Activated CD4-positive, alpha-beta T cell treated with anti-CD3 and anti-CD28 coated beads, Interleukin-10, Interleukin-2, amounts not matched to agents 100 ng/mL and 50 ng/mL, durations not matched to agents 16 hours and 8 hours (primary cell): ENCODE data around the gene CEACAM19.
"Not testable (repeated sequence)": the region's sequence is repeated elsewhere in the genome, so short reads cannot be mapped to it uniquely, and the experiment has no call there.

Experiments used
- DNase-seq: peaks from one replicate; pipeline ENCODE4 v3.0.0-alpha.2; 2020

CEACAM19 gene

DNA sequence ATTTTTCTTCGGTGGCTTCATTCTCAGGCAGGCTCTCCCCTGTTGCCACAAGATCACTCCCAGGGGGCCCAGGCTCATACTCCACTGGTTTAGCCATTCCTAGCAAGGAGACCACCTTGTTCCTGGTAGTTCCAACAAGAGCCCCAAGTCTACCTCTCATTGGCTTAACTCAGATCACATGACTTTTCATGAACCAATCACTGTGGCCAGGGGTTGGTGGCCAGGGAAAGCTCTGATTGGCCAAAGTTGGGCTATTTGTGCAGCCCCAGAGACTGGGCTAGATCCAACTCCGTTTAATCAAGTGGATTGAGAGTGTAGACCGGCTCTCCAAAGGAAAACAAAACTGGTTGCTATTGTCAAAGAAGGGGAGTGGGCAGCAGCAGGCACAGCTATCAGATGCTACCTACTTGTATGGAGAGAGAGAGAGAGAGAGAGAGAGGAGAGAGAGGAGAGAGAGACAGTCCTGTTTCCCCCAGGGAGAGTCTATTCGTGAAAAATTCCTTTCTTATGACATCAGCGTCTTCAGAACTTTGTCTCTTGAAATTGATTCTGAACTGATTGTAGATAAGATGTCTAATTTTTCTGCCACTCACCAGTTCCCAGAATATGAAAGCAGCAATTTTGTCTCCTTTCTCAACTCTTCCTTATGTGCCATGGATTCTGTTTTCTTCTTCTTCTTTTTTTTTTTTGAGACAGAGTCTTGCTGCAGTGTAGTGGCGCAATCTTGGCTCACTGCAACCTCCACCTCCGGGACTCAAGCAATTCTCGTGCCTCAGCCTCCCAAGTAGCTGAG, 5.9 kb downstream of the CEACAM19 start:
- no peak for DNase-seq

DNA sequence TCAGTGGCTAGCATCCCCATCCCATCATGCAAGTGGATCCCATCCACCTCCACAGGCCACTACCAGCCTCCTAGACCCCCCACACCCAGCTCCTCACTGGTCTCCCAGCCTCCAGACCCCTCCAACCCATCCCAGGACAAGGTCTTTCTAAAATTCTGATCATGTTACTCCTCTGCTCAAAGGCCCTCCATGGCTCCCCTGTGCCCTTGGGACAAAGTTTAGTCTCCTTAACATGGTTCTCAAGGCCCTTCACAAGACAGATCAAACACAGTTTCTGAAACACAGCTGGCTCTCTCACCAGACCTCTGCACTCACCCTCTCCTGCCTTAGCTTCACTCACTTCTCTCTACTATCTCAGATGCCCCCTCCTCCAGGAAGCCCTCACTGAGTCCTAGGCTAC, 9.3 kb downstream of the CEACAM19 start:
- no peak for DNase-seq

DNA sequence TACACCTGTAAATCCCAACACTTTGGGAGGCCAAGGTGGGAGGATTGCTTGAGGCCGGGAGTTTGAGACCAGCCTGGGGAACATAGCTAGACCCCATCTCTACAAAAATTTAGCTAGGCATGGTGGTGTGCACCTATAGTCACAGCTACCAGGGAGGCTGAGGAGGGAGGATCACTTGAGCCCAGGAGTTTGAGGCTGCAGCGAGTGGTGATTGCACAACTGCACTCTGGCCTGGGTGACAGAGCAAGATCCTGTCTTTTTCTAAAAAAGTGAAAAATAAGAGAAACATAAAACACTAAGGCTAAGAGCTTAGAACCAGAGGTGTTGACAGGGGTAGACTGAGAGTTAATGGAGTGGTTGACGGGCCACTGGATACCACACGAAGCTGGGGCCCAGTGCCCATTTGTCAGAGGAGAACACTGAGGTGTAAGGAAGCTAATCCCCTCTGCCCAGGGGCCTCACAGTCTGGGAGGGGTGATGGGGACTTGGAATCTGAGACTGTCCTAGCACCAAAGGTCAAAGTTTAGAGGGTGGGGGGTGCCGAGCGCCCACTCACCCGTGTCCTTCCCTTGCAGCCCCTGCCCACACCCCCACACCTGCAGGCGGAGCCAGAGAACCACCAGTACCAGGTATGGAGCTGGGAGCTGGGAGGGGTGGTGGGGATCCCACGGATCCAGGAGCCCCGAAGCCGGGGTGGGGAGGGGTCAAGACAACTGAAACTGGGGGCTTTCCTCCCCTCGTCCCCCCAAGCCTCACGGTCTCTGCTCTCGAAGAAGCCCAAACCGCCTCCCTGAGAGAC, 10.9 kb downstream of the CEACAM19 start:
- DNase-seq = no peak

DNA sequence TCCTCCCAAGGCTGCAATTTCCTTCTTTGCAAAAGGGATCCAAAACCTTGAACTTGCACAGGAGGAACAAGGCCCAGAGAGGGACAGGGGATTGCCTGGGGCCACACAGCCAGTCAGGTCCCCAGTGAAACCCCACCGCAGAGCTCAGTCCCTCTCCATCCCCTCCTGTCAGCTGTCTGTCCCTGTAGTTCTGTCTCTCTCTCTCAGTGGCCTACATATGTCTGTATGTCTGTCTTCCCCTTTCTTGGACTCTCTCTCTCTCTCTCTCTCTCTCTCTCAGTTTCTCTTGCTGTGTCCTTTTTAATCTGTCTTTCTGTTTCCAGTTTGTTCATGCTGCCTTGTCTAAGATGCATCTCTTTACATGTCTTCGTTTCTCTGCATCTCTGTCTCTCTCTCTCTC, 11.5 kb downstream of the CEACAM19 start:
- DNase-seq = no peak

DNA sequence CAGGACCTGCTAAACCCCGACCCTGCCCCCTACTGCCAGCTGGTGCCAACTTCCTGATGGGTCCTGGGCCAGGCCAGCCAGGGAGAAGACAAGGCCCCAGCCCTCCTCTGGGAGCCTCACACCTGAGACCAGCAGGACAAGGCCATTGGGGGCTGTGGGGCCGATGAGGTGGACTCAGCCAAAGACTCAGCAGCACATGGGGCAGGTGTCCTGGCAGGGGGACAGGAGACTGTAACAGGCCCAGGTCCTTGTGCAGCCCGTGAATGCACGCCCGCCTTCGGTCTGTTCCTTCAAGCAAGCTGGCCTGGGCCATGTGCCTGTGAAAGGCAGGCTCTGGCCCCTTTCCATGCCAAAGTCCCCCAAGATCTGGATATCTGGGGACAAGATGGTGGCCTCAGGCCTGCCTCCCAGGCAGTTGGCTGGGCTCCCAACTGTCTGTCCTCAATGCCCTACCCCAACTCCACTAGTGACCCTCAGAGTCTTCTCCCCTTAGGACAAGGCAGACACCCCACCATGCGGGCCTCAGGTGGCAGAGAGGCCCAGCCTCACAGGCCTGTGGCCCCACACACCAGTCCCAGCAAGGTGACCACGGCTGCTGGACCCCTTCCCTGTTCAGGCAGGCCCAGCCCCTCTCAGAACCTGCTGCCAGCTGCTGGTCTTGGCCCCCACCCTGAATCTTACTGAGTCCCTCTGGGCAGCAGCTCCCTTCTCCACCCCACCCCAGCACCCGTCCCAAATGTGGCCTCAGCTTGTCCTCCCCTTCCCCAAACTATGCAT, 12.3 kb downstream of the CEACAM19 start:
- DNase-seq = no peak

DNA sequence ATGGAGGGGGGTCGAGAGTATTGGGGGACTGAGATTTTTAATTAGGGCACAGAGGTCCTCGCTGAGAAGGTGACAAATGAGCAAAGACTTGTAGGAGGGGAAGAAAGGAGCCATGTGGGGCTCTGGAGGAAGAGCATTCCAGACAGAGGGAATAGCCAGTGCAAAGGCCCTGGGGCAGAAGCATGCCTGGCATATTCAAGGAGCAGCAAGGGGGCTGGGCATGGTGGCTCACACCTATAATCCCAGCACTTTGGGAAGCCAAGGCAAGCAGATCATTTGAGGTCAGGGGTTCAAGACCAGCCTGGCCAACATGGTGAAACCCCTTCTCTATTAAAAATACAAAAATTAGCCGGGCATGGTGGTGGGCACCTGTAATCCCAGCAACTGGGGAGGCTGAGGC, 13.1 kb downstream of the CEACAM19 start:
- not testable (repeated sequence) for DNase-seq

DNA sequence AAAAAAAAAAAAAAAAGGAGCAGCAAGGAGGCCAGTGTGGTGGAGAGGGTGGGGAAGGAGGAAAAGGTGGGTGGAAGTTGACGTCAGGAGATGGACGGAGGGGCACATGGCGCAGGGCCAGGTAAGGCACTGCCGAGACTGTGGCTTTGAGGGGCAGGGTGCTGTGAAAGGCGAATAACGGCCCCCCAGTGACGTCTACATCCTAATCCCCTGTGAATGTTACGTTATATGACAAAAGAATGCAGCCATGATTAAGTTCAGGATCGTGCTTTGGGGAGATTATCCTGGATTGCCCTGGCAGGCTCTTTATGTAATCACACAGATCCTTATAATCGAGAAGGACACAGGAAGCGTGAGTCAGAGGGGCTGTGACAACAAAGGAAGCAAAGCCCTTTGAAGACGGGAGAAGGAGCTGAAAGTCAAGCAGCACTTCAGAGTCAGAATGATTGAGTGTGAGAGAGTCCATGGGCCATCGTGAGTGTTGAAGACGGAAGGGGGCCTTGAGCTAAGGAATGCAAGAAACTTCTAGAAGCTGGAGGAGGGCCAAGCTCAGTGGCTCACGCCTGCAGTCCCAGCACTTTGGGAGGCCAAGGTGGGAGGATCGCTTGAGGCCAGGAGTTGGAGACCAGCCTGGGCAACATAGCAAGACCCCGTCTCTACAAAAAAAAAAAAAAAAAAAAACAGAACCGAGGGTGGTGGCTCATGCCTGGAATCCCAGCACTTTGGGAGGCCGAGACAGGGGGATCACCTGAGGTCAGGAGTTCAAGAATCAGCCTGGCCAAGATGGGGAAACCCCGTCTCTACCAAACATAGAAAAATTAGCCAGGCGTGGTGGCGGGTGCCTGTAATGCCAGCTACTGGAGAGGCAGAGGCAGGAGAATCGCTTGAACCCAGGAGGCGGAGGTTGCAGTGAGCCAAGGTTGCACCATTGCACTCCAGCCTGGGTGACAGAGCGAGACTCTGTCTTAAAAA, 13.9 kb downstream of the CEACAM19 start:
- peak; percentile 23 for DNase-seq

DNA sequence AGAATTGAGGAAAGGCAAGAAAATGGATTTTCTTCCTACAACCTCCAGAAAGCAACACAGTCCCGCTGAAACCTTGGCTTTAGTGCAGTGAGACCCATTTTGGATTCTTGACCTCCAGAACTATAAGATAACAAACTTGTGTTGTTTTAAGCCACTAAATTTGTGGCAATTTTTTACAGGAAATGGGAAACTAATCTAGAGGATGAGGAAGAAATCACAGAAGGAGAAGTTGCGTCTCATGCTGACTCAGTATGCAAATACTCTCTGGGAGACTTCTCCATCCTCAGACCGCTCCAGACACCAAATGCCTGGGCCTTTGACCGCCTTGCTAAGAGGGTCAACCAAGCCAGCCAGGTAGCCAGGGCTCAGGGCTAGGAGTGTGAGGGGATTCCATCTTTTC, 14.6 kb downstream of the CEACAM19 start:
- DNase-seq = no peak

DNA sequence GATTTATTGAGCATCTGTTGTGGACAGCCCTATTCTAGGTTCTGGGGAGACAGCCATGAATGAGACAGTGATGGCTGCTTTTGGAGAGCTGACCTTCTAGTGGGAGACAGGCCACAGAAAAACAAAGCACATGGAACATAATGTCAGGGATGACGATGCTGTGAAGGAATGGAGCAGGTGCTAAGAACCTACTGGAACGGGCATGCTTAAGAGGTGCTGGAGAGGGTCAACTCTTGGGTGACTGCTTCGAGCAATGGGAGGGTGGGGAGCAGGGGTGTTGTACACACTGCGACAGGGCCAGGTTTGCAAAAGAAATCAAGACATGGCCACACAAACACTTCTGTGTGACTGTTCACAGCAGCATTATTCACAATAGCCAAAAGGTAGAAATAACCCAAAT, 15.6 kb downstream of the CEACAM19 start:
- no peak for DNase-seq

DNA sequence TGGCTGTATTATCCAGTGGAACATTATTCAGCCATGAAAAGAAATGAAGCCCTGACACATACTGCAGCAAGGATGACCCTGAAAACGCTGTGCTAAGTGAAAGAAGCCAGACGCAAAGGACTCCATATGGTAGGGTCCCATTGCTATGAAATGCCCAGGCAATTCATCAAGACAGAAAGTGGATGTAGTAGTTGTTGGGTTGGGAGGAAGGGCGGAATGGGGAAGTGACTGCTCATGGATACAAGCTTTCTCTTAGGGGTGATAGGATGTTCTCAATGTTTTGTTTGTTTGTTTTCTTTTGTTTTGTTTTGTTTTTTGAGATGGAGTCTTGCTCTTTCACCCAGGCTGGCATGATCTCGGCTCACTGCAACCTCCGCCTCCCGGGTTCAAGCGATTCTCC, 16.6 kb downstream of the CEACAM19 start:
- DNase-seq = no peak

DNA sequence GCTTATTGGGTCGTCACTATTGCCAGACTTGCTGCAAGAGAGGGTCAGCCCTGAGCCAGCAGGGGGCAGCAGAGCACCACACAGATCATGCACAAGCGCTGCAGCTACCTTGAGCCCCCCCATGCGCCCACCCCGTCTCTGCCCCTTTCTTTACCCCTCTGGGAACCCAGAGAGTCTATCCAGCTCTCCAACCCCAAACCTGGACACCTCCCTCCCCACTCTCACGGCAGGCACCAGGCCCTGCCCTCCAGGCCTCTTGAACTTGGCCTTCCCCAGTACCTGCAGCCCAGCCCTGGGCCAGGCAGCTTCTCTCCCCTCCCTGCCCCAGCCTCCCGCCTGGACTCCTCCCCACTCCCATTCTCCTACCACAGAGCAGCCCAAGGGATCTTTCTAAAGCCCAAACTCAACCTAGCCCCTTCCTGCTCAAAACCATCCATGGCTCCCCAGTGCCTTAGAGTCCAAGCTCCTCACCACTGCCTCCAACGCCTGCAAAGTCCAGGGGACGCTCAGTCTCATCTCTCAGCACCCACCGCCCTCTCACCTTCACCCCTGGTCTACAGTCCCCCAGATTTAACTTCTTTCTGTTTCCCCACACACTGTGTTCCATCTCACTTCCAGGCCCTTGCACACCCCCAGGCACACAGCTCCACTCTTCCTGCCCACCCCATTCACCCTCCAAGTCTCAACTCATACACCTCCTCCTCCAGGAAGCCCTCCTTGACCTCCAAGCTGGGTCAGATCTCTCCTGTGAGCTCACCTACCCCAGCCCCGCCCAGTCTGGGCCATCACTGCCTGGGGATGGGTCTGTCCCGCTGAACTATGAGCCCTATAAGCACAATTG, 18.2 kb downstream of the CEACAM19 start:
- DNase-seq = peak; percentile 79

DNA sequence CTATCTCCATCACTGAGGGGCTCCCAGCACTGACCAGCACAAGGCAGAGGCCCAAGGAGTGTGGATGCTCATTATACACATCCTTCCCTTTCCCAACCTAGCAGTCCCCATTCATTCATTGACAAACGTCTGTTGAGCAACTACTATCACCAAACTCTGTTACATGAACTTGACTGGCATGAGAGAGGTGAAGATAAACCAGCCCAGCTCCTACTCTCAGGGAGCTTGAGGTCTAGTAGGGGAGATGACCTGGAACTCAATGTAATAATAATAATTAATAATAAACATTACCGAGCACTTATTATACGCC, 18.8 kb downstream of the CEACAM19 start:
- no peak for DNase-seq

DNA sequence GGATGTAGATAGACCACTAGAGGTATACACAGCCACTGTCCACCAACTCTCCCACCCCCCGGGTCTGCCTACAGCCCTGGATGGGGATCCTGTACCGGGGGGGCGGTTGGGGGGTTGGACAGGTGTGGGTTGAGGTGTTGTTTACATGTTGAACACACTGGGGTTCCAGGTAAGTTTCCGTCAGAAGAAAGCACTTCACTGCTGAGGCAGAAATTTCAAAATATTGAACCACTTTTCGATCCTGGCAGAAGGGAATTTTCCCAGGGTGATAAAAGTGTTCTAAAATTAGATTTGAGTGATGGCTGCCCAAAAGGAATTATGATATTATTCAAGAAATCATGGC, 21.1 kb downstream of the CEACAM19 start:
- DNase-seq = no peak

DNA sequence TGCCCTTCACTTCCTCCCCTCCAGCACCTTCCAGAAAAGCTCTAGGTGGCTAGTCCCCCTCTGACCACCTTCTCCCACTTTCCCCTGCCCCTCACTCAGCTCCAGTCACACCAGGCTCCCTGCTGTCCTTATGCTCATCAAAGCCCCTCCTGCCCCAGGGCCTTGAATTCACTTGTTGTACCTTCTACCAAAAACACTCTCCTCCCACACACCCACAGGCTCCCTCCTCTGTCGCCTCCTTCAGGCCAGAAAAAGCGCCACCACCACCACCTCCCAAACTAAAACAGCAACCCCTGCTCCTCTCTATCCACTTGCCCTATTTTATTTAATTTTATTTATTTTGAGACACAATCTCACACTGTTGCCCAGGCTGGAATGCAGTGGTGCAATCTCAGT, 22.9 kb downstream of the CEACAM19 start:
- DNase-seq = peak; percentile 42

DNA sequence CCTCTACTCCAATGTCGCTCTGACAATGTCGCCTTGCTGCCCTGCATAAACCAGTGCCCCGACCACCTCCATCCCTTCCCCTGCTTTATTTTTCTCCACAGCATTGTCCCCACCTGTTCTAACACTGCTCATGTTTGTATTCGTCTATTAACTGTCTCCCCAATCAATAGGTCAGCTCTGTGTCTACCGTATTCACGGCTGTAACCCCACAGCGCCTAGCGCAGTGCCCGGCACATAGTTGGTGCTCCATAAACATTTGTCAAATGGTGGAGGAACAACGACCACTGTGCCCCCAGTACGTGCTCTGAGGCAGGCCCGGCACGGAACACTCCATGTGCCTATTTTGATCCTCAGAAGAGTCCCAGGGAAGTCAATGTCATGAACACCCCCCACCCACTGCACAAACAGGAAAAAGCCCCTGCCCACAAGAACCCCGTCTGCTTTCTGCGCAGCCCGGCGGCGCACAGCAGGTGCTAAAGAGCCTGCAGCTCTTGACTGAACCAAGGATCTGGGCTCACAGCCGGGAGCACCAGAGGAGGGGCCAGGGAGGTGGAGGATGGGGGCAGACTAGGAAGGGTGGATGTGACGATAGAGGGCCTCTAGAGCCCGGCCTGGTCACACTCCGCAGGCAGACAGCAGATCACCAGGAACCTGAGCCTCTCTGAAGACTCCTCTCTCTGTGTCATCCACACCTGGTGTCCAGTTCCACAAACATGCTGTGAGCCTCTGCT, 25.8 kb downstream of the CEACAM19 start:
- DNase-seq = no peak

DNA sequence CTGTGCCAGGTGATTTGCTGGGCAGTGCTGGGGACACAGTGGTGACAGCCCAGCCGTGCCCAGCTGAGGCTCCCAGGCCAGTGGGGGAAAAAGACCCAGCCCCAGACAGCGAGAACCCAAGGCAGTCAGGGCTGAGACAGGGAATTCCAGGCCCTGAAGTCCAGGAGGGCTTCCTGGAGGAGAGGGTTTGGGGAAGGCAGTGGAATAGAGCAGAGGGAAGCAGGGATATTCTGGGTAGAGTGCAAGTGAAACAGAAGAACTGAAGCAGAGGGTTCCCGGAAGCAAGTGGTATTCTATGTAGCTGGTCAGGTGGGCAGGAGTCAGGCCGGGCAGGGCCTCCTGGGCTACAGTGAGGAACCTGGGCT, 26.4 kb downstream of the CEACAM19 start:
- no peak for DNase-seq

DNA sequence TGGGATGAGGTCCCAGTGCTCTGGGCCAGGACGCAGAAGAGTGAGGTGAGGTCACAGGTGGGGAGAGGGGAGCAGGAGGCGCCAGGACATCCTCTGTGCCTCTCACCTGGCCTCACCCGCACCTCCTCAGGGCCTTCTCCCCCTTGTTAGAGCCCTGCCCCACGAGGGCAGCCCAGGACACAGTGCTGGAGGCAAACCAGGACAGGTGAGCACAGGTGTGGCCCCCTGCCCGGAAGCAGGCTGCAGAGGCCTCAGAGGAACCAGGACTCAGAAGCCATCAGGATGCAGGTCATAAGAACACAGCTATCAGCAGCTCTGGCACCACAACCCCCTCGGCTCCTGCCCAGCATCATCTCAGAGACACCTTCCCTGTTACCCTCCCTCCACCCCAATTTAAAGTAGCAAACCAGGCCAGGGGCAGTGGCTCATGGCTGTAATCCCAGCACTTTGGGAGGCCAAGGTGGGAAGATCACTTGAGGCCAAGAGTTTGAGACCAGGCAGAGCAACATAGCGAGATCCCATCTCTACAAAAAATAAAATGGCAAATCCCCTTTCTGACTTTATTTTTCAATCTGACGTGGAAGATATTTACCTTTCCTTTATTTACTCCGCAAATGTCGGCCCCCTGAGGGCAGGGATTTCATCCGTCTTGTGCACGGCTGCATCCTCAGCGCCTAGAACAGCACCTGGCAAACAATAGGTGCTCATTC, 27.4 kb downstream of the CEACAM19 start, which contains the start of gene CEACAM16:
CEACAM16 (plus strand) TSS at position 660 of the 710 bp plus-strand sequence. CDS start 2,306 bp downstream, outside the sequence.
- DNase-seq = no peak

DNA sequence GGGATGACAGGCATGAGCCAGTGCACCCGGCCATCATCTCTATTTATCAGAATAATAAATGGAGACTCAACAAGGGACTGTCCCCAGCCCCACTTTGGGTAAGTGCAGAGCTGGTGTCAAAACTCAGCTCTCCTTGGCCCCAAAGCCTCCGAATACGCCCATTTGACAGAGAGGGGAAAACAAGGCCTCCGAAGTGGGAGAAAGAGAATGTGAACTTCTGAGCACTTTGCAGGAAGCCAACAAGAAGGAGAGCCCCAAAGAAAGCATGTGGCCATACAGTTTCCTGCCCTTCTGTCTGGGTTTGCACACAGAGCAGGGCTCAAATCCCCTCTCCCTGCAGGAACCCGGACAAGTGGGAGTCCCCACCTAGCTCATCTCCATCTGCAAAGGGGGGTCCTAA, 29.3 kb downstream of the CEACAM19 start:
- no peak for DNase-seq

DNA sequence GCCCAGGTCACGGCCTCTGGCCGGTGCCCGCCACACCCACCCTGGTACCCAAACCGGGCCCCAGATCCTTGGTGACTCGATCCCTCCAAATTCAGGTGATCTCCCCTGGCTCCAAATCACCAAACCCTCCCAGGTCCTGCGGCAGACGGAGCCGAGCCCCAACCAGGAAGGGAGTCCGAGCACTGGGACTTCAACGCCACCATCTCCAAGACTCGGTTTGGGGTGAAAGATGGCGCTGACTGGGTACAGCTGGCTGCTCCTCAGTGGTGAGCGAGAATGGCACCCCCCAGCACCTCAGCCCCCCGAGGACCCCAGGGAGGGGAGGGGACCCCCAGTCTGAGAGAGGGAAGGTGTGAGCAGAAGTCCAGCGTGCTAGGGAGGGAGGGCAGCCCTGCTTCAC, 29.9 kb downstream of the CEACAM19 start:
- DNase-seq = no peak

DNA sequence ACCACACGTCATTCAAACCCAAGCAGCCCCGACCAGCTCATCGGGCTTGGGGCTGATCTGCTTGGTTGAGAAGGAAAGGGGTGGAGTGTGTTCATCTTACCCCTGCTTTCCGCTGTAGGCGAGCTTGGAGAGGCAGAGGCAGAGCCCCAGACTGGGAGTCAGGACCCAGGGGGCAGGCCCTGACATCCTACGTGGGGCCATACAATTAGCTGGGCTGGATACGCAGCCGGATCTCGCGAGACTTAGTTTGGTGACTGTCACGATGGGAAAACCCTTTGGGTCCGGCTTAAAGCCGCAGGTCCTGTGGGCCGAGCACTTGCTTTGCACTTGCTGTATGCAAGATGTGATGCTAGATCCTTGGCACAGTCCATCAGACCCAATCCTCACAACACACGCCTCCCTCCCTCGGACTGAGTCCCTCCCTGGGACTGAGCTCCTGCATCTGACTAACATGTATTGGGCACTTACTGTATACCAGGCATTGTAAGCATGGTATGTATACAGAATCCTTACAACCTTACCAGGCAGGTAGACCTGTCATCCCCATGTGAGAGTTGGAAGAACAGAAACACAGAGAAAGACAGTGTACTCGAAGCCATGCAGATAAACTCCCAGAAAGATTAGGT, 31.4 kb downstream of the CEACAM19 start:
- DNase-seq = no peak
